CMK (cell line): Measurements from ENCODE around the gene DAAM2.

Experiments
- DNase-seq: peaks from one replicate; pipeline ENCODE4 v3.0.0-alpha.2; 2010; ENCODE audit warnings: low read depth

Gene DAAM2

GRCh38 chr6:39909701-39910100, 117.5 kb downstream of the DAAM2 start:
- no peak for DNase-seq

GRCh38 chr6:39910164-39910563, 118.0 kb downstream of the DAAM2 start:
- no peak for DNase-seq

DNA sequence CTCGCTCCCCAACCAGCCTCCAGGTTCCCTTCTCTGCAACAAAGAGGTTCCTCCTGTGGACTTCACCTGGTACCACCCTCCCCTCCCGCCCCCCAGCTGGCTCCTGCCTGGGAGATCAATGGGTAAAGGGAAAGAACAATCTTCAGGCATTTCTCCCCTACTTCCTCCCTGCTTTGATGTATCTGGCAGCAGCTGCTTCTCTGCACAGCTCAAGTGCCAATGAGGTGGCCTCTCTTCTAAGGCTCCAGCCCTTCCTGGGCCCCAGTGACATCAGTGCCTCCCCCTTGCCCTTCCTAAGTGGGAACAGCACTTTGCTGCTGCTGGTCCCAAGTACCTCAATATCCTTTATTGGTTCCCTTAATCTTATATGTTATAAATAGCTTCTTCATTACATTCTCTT, 118.6 kb downstream of the DAAM2 start:
- DNase-seq = no peak

- DNase-seq = no peak
These were observed 119.4 kb downstream of the DAAM2 start for GRCh38 chr6:39911513-39912125.

DNA sequence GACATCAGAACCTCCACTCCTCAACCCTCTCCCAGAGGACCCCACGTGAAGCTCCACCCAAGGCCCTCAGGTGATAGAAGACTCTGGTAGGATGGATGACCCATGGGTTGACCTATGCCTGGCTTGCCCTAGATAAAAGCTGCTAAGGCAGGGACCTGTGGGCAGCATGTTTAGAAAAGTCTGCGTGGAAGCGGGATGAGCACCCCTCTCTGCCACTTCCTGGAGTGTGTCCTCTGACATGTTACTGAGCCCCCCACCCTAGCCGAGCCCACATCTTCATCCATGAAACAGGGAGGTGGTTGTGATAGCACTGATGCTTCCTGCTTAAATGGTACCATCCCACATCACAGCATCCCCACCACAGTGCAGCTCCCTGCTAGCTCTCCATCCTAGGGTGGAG, 120.3 kb downstream of the DAAM2 start:
- DNase-seq = no peak

- DNase-seq = no peak
These were observed 121.3 kb downstream of the DAAM2 start for GRCh38 chr6:39913391-39913916.

- no peak for DNase-seq
These were observed 122.1 kb downstream of the DAAM2 start for GRCh38 chr6:39914239-39914638.

- no peak for DNase-seq
These were observed 123.7 kb downstream of the DAAM2 start for GRCh38 chr6:39915866-39916265.

DNA sequence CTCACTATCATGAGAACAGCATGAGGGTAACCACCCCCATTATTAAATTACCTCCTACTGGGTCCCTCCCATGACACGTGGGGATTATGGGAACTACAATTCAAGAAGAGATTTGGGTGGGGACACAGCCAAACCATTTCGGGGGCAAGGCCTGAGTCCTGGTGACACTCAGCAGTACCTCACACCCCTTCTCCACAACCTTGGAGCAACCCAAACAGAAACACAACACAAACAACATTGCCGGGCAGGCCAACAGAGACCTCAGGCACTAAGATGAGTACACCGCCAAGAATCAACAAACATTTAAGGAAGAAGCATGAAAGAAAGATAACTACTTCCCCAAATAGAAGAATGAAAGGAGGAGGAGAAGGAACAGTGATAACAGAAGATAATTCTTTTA, 125.2 kb downstream of the DAAM2 start:
- DNase-seq = no peak

DNA sequence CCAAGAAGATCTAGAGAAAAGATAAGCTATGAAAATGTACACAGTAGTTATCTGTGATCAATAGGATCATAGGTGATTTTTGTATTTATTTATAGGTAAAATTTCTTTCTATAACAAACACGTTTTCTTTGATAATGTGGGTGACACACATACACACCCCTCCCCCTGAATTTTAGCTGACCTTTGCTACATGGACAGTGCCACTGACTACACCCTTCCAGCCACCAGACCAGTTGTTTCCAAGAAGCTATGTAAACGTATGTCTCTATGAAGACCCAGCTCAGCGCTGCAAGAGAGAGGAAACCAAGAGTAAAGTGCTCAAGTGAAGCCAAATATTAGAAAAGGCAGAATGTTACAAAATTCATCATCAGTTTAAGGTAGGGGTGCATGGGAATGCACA, 125.8 kb downstream of the DAAM2 start:
- DNase-seq = no peak

DNA sequence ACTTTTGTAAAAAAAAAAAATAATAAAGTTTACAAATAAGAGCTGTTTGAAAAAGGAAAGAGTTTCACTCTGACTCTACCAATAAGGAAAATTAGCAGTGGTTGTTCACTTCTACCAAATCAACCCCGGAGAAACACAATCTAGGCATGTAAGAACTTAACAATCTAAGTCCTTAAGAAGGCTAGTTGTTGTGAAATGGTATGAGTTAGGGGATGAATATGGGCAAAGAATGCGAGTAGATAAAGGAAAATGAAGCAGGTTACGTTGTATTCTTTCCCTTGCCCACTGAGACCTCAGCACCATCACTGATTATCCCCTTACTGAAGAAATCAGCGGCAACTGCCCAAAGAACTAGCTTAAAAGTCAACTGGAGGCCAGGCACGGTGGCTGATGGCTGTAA, 126.7 kb downstream of the DAAM2 start:
- no peak for DNase-seq

DNA sequence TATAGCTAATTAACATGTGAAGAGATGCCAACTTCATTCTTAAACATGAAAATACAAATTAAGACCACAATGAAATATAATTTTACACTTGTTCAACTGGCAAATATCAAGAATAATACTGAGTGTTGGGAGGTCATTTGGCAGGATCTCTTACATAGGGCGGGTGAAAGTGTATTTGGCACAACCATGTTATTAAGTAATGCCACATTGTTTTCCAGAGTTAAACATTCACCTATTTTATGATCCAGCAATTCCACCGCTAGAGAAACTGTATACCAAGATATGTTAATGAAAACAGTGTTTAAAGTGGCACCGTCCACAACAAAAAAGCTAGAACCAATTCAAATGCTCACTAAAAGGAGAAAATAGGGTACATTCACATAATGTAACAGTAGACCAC, 128.0 kb downstream of the DAAM2 start:
- no peak for DNase-seq

DNA sequence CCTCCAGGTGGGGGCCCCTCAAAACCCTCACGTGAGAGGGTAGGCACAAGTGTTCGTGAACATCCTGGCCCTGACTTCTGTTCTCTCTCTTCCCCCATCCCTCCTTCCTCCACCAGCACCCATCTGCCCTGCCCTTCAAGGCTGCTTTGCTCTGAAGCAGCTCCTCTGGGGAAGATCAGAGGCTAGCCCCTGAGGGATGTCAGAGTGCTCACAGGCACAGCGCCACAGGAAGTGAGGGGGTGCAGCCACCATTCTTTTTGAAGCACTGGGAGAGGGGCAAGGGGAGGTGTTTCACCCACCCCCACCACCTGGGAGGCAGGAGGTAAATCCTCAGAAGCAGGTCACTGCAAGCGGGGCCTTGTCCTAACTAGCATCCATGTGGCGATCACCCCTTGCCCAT, 130.6 kb downstream of the DAAM2 start:
- no peak for DNase-seq

DNA sequence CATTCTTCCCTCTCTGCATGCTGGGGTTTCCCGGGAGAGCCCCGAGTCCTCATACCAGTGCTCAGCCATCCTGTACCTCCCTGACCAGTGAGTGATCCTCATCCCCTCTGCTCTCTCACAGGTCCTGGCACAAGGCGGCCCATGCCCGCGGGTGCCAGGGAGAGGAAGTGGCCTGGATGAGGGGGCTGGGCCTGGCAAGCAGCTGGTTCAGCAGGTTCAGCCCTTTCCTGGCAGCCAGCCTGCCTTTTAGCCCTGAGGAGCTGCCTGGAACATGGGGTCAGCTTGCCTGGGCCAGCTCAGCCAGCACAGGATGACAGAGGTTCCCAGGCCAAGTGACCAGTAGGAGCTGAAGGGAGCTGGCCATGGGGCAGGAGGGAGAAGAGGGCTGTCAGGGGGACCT, 131.2 kb downstream of the DAAM2 start:
- DNase-seq = no peak

DNA sequence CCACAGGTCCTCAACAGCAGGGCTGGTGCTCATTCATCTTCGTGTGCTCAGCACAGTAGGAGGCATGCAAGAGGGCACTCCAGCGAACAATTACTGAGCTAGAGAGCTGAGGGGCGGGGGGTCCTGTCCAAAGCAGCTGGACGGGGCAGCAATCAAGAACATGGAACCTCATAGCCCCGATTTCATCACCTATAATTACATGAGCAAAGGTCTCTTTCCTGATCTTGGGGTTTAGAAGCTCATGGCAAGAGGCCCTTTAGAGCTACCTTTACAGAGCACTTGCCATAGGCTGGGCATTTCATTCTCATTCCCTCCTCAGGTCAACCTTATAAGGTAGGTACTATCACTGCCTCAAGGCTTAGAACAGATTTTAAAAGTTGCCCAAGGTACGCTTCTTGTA, 131.7 kb downstream of the DAAM2 start:
- DNase-seq = no peak

DNA sequence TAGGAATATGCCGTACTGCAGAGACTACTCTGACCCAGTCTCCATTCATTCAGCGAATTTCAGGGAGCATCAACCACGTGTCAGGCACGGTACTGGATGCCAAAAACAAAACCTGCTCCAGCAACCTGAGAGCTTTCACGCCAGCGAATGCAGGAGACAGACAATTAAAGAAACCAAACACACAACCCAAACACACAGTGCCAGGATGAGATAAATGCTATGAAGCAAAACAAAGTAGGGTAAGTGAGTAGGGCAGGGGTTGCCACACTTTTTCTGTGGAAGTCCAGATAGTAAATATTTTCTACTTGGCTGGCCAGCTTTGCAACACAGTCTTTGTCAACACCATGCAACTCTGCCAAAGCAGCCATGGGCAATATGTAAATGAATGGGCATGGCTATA, 132.1 kb downstream of the DAAM2 start:
- DNase-seq = no peak

DNA sequence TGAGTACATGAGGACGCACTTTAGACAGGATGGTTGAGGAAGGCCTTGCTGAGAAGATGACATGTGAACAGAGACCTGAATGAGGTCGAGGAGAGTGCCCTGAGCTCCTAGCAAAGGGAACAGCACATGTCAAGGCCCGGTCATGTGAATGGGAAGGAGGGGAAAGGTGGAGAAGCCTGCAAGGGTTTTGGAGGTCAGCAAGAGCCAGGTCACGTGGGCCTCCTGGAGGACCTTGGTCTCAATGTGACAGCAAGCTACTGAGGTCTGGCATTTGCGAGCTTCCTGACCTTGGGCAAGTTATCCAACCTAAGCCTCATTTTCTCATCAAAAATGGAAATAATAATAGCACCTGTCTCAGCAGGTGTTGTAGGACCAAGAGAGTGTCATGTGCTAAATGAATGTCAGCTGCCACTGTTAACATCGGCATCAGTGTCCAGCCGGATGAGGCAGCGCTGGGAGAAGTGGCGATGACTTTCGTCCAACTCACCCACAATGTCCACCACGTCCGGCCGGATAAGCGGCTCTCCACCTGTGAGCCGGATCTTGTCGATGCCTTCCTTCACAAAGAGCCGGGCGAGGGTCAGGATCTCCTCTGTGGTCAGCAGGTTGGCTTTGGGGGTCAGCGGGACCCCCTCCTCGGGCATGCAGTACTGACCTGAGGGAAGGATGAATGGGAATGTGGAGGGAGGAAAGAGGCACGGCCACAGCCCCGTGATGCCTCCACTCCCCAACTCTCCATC, 133.2 kb downstream of the DAAM2 start:
- DNase-seq = no peak

GRCh38 chr6:39925931-39926290, 133.7 kb downstream of the DAAM2 start:
- no peak for DNase-seq

- no peak for DNase-seq
These were observed 134.5 kb downstream of the DAAM2 start for GRCh38 chr6:39926668-39927067.

DNA sequence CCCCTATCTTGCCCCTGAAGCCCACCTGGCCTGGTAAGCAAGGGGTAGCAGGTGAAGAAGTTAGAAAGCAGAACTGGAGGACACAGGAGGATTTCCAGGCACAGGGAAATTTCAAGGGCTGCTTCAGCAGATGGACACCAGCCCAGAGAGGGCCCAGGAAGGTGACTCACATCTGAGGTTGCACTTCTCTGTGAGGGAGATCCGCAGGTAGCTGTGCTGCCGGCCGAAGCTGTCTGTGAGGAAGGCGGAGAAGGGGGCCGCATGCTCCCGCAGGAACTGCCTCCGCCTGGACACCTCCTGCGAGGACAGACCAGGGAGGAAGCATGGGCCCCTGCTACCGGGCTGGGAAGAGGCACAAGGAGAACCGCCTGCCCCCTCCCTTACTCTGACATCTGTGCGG, 135.0 kb downstream of the DAAM2 start:
- no peak for DNase-seq

DNA sequence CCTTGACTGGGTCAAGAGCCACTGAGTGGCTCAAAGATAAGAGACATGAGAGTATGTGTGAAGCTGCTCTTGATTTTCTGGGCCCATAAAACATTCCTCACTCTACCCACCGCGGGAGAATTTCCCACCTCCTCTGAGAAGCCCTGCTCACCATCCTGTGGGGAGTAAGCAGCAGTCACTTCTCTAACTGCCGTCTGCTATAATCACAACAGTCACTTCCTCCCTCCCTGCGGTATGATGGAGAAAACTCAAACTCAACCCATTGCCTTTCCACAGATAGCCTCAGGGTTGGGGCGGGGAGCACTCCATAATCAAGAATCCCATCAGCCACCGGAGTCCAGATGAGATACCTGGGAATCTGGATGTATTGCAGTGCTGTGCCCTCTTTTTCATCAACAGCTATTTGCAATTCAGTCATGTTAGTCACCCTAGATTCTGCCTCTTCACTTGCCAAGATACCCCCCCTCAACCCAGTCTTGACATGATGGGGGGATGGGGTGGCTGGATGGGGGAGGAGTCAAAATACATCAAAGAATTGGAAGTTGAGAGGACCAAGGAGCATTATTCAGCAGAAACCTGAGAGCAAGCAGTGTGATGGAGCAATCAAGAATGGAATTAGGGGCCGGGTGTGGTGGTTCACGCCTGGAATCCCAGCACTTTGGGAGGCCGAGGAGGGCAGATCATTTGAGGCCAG, 137.0 kb downstream of the DAAM2 start:
- DNase-seq = no peak

DNA sequence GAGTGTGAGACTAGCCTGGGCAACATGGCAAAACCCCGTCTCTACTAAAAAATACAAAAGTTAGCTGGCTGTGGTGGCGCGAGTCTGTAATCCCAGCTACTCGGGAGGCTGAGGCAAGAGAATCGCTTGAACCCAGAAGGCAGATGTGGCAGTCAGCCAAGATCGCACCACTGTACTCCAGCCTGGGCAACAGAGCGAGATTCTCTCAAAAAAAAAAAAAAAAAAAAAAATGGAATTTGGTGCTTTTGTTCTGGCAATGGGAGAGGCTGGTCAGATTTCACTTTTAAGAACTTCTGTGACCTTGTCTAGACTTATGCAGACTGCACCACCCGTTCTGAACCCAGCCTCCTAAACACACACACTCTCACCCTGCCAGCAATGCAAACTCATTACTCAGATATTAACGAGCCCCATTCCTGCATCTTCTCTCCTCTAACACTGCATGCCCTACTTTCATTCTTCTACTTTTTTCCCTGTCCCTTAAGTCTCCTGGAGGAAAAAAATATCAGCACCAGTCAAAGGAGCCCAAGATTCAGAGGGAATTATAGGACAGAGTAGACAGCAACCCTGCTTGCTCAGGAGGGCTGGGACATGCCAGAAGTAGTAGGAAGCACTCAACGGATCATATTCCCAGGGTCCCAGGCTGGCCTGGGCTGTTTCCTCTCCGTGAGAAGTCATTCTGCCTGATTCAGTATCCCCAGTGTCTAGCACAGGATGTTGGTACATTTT, 137.7 kb downstream of the DAAM2 start:
- DNase-seq = no peak

DNA sequence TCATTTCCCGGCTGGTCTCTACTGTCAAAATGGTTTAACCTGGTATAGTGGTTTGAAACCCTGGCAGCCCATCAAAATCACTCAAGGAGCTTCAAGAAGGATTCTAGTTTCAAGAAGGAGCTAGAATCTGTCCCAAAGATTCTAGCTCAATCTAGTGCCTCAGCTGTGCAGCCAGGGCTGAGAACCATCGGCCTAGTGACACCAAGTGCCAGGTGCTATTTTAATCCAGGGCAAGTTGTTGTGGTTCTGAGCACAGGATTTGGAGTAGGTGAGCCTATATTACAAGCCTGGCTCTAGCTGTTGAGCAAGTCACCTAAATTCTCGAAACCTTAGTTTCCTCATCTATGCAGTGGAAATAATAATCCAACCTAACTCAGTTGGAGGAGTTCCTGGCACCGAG, 138.4 kb downstream of the DAAM2 start:
- DNase-seq = no peak
